GDM1 (cell line): ENCODE results near the gene FRG1.
"Not testable (repeated sequence)": the region's sequence is repeated elsewhere in the genome, so short reads cannot be mapped to it uniquely, and the experiment has no call there.

Source experiments
- DNase-seq: peaks from one replicate; lab custom pipeline; 2025; lab: John Stamatoyannopoulos, UW

Gene FRG1

DNA sequence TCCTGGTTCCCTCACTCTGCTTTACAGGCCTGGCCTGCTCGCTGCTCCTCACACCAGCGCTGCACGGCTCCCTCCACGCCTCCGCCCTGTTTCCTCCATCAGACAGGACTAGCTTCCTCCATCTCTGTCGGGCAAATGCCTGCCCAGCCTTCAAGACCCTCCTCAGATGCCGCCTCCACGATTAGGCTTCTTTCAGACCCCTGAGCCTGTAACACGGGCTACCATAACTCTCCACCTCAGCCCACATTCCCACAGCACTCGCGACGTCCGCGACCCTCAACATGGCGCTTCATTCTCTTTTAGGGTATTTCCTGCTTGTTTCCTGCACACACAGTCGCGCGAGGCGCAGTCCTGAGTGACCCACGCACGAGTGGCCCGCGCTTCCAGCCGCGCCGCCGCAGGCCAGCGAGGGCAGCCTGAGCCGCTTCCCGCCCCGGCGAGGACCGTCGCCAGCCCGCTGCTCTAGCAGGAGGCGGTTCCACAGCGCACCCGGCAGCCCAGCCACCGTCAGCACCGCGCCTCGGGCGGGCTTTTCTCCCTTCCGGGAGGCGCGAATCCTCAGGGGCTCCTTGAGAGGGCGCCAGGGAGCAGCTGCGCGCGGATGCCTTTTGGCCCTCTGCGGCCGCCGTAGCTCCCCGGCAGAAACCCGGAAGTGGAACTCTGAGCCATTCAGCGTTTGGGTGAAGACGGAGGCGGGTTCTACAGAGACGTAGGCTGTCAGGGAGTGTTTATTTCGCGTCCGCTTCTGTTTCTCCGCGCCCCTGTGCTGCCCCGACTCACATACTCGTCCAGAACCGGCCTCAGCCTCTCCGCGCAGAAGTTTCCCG, at the start of gene FRG1:
Gene FRG1 (plus strand): TSS at position 695 of the 827 bp plus-strand sequence. CDS start 138 bp downstream, outside the sequence.
- DNase-seq: no peak

DNA sequence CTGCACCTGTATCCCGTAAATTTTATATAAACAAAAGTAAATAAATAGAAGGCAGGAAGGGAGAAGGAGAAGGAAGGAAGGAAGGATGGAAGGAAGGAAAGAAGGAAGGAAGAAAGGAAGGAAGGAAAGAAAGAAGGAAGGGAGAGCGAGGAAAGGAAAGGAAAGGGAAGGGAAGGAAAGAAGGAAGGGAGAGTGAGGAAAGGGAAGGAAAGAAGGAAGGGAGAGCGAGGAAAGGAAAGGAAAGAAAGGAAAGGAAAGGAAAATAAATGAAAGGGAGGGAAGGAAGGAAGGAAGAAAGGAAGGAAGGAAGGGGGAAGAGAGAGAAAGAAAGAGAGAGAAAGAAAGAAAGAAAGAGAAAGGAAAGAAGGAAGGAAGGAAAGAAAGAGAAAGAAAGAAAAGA, 43.0 kb upstream of the FRG1 start:
- DNase-seq: no peak

GRCh38 chr4:189899481-189900015, 41.1 kb upstream of the FRG1 start:
- not testable (repeated sequence) for DNase-seq

- DNase-seq: not testable (repeated sequence)
Observed at GRCh38 chr4:189904420-189905027, 36.1 kb upstream of the FRG1 start.

DNA sequence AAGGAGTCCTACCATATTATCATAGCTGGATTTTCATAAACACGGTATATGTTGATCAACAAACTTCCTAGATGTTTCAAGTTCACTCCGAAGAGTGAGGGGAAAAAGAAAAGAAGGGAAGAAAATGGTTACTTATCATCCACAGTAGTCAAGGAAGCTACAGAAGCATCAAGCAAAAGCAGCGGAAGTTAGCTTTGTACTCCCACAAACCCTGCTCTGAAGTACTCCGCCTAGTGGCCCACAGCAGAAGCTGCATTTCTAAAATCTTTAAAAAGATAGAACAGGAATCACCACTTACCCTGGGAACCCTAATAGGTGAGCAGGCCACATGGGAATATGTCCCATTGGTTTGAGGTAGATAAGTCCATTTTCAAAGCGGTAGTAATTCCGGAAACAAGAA, 28.5 kb upstream of the FRG1 start:
- DNase-seq: no peak

DNA sequence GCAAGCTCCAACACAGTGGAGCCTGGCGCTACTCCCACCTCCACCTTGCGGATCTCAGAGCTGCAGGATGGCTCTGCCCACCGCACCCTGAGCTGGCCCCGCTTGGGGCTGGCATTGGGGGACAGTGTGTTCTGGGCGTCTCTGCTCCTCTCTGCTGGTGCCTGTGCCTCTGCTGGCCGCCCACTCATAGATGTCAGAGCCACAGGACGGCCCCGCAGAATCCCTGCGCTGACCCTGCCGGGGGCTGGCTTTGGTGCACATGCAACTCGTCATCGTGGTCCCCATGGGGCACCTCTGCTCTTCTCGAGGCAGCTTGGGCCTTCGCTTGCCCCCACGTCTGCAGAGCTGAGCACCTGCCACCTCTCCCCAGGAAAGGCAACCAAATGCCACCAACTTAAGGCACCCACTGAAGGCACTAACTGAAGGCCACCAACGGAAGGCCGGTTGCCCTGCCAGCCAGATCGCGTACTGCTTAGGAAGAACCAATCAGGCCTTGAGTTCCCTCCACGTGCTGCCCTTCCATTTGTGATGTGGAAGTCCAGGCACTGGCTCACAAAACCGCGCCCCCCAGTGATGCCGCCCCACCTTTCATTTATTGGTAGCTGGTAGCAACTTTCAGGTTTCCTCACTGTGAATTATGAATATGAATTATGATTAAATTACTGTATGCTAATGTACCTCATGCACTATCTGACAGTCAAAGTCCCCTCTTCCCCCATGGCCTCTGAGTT, 23.3 kb upstream of the FRG1 start:
- DNase-seq: no peak

- DNase-seq: no peak
Observed at GRCh38 chr4:189921058-189921457, 19.6 kb upstream of the FRG1 start.

DNA sequence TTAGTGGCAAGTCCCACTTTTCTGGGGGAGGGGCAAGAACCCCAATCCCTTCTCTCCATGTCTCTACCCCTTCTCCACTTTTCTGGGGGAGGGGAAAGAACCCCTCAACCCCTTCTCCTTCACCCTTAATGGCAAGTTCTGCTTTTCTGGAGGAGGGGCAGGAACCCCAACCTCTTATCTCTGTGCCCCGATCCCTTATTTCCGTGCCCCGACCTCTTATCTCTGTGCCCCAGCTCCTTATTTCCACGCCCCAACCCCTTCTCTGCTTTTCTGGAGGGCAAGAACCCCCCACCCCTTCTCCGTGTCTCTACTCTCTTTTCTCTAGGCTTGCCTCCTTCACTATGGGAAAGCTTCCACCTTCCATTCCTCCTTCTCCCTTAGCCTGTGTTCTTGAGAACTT, 13.9 kb upstream of the FRG1 start:
- DNase-seq: not testable (repeated sequence)

DNA sequence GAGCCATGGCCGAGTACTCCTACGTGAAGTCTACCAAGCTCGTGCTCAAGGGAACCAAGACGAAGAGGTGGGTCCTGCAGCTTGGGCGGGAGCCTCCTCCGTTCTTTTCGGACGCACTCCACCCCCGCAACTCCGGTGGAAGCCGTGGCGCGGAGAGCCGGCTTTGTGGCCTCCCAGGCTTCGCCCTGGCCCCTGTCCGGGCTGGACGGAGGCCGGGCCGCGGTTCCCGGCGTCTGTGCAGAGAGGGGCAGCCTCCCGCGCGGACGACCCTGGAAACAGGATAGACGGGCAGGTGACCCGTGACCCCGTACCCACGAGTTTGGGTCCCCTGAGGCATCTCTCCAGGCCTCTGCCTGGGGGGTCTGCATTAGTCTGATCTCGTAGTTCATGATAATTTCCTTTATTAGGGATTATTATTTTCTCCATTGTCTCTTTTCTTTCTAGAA, 356 bp downstream of the FRG1 start:
- DNase-seq: no peak

GRCh38 chr4:189942412-189942811, 1.7 kb downstream of the FRG1 start:
- DNase-seq: not testable (repeated sequence)

GRCh38 chr4:189944077-189944476, 3.4 kb downstream of the FRG1 start:
- not testable (repeated sequence) for DNase-seq

- DNase-seq: not testable (repeated sequence)
Observed at GRCh38 chr4:189946906-189947305, 6.2 kb downstream of the FRG1 start.

DNA sequence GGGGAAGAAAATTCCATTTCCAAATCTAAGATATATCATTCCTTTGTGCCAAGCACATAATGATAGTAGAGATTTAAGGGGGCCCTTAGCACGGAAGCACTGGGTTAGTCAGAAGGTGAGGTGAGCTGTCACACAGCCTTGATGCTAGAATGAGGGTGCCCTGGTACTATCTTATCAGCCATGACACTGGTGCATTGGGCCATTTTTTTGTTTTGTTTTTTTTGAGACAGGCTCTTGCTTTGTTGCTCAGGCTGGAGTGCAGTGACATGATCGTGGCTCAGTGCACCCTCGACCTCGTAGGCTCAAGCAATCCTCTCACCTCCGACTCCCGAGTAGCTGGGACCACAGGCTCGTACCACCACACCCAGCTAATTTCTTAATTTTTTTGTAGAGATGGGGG, 7.8 kb downstream of the FRG1 start:
- DNase-seq: not testable (repeated sequence)

- DNase-seq: not testable (repeated sequence)
Observed at GRCh38 chr4:189969291-189969690, 28.6 kb downstream of the FRG1 start.

- no peak for DNase-seq
Observed at GRCh38 chr4:189973646-189974045, 33.0 kb downstream of the FRG1 start.

- DNase-seq: no peak
Observed at GRCh38 chr4:189974056-189974455, 33.4 kb downstream of the FRG1 start.

- no peak for DNase-seq
Observed at GRCh38 chr4:189979196-189980047, 38.8 kb downstream of the FRG1 start.

- not testable (repeated sequence) for DNase-seq
Observed at GRCh38 chr4:189980292-189980691, 39.6 kb downstream of the FRG1 start.

DNA sequence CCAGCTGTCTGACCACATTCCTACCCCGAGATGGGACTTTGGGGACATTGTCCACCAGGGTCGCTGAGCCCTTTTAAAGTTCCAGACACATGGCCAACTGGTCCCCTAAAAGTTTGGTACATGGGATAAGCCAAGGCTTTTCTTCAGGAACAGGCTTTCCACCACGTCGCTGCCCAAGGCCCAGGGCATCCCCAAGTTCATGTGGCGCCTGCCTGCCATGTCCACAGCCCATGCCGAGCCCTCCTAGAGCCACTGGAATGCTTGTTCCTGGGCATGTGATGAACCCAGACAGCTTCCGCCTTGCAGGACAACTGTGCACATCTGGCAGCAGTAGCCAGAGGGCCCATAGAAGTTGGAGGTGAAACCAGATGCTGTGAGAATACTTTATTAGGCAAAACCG, 41.3 kb downstream of the FRG1 start:
- DNase-seq: no peak

DNA sequence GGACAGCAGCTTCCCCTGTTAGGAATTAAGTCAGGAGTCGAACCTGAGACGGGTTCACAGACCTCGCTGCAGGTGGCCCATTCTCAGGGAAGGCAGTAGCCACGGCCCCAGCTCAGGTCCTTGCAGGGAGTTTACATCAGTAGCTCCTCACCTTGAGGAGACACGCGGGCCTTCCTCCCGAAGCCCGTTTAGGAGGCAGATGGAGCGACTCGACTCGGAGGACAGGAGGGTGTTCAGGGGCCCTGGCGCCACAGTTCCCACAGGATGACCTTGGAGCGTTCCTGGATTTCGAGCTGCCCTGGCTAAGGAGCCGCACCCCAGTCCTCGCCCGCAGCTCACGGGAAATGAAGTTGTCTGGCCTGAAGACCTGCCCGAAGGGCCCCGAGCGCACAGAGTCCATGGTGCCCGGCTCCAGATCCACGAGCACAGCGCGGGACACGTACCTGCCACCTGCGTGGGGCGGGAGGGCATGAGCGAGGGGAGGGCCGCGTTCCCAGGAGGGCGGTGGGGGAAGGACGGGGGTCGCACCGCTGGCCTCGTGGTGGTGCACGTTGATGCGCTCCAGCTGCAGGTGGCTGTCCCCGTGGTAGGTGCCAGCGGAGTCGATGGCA, 43.3 kb downstream of the FRG1 start:
- DNase-seq: not testable (repeated sequence)

DNA sequence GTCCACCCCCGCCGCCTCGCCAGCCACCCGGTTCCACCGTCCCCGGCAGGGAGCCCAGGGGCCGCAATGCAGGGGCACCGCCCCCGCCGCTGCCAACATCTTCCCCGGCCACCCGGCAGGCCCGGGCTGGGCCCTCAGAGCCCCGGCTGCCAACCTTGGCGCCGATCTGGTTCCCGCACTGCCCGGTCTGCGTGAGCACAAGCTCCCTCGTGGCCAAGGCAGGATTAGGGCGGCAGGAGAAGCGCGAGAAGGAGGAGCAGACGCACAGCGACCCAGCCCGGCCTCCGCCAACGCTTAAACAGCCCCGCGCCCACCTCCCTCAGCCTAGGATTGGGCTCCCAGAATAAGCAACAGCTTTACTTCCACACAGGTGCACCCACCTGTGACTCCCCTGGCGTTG, 44.0 kb downstream of the FRG1 start:
- not testable (repeated sequence) for DNase-seq
